Nucleus accumbens (tissue), 56 donors: ENCODE results near the gene KRTAP10-12.

Experiments
- DNase-seq, 56 donors: peaks; one replicate each; lab custom pipeline; 2025; lab: John Stamatoyannopoulos, UW

KRTAP10-12 gene

GRCh38 chr21:44696572-44696971, 400 bp upstream of the KRTAP10-12 start:
- DNase-seq = no peak

- DNase-seq = no peak
Observed at GRCh38 chr21:44697811-44698734, 1.1 kb downstream of the KRTAP10-12 start.

GRCh38 chr21:44699502-44700001, 2.6 kb downstream of the KRTAP10-12 start:
- no peak for DNase-seq

- DNase-seq = no peak
Observed at GRCh38 chr21:44700101-44701022, 3.4 kb downstream of the KRTAP10-12 start.

GRCh38 chr21:44701023-44701400, 4.0 kb downstream of the KRTAP10-12 start:
- no peak for DNase-seq

GRCh38 chr21:44701541-44701940, 4.6 kb downstream of the KRTAP10-12 start:
- DNase-seq = no peak

- DNase-seq = no peak
Observed at GRCh38 chr21:44702111-44702972, 5.4 kb downstream of the KRTAP10-12 start.

- no peak for DNase-seq
Observed at GRCh38 chr21:44702973-44703730, 6.2 kb downstream of the KRTAP10-12 start.

- no peak for DNase-seq
Observed at GRCh38 chr21:44703731-44704635, 7.0 kb downstream of the KRTAP10-12 start.

GRCh38 chr21:44704636-44705001, 7.6 kb downstream of the KRTAP10-12 start:
- no peak for DNase-seq

GRCh38 chr21:44706026-44706705, 9.2 kb downstream of the KRTAP10-12 start:
- DNase-seq = peak in 4 of 56 donors; percentile 12 to 36 (median 28)

GRCh38 chr21:44706706-44707581, 10.0 kb downstream of the KRTAP10-12 start:
- no peak for DNase-seq

GRCh38 chr21:44708213-44708865, 11.4 kb downstream of the KRTAP10-12 start:
- no peak for DNase-seq

GRCh38 chr21:44708866-44709425, 12.0 kb downstream of the KRTAP10-12 start:
- DNase-seq = no peak

GRCh38 chr21:44709426-44710293, 12.7 kb downstream of the KRTAP10-12 start:
- peak in 16 of 56 donors; percentile 8 to 57 (median 28) for DNase-seq
